ENCODE data around the gene ZSCAN12.

The ZSCAN12 gene

DNA sequence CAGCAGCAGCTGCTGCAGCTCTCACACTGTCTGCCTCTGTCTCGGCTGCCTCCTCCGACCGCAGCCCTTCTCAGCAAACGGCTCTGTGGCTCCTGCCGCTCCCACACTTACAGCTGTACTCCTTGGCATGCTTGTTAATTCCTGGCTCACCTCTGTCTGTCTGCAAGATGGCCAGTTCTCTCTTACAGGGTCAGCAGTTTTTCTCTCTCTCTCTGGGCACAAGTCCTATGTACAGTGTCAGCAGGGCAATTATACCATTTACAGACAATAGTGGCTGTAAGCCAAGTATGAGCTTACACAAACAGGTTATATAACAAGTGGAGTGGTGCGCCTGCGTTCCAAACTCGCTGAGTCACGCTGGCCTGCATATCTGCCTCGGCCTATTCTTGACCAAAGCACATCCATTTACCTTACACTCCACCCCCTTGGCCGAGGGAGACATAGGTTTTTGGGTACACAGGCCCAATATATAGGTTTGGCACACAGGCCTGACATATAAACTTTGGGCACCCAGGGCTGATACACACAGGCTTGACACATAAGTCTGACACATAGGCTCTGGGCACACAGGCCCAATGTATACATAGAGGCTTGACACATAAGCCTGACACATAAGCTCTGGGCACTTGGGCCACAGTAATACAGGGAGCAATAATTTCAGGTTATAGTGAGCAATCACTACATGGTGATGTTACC lies 45.4 kb downstream of the ZSCAN12 start:
- no peak for DNase-seq (ENCODE audit: low read depth, low spot score)

DNA sequence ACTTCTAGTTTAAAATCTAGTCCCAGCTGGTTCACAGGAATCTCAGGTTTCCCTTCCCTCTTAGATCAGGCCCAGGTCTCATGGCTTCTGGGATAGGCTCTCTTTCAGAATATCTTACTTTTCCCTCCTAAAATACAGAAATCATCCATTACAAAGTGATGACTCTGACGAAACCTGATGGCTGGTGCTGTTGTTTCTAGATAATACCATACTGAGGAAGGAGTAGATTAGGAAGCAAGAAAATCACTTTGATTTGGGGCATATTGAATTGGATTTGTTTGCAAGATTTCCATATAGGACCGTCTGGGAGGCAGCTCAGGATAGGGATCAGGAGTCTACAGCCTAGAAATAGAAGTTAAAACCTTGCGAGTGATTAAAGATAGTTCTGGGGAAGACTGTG lies 46.2 kb downstream of the ZSCAN12 start:
- DNase-seq (ENCODE audit: low read depth, low spot score): no peak

DNA sequence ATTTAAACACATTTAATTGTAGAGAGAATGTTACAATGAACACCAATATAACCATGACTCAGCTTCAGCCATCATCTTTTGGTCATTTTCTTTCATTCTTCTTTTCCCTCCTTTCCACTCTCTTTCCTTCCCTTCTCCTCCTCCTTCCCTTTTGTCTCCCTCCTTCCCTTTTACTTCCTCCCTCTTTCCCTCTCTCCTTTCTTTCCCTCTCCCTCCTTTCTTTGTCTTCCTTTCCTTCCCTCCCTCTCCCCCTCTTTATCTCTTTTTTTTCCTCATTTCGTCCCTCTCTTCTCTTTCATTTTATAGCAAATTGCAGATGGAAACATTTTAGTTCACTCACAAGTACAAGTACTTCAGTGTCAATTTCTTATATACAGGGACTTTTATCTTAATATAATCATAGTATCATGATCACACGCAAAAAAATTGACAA lies 48.0 kb downstream of the ZSCAN12 start:
- DNase-seq (ENCODE audit: low read depth, low spot score): no peak

DNA sequence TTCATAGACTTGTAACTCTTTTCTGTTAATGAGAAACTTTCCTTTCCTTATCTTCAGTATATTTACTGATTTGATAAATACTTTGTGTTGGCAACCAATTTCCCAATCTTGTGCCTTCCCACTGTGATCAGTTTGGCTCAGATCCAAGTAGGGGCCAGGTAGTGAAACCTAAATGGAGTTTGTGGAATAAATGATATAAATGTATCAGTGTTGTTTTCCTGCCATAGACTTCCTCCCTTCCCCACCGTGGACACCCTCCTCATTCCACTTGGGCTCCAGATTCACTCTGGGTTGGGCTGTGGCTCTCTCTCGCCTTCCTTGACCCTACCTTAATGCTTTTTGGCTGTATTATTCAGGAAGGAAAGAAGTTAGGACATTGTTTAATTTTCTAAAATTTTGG lies 48.5 kb downstream of the ZSCAN12 start:
- no peak for DNase-seq (ENCODE audit: low read depth, low spot score)

DNA sequence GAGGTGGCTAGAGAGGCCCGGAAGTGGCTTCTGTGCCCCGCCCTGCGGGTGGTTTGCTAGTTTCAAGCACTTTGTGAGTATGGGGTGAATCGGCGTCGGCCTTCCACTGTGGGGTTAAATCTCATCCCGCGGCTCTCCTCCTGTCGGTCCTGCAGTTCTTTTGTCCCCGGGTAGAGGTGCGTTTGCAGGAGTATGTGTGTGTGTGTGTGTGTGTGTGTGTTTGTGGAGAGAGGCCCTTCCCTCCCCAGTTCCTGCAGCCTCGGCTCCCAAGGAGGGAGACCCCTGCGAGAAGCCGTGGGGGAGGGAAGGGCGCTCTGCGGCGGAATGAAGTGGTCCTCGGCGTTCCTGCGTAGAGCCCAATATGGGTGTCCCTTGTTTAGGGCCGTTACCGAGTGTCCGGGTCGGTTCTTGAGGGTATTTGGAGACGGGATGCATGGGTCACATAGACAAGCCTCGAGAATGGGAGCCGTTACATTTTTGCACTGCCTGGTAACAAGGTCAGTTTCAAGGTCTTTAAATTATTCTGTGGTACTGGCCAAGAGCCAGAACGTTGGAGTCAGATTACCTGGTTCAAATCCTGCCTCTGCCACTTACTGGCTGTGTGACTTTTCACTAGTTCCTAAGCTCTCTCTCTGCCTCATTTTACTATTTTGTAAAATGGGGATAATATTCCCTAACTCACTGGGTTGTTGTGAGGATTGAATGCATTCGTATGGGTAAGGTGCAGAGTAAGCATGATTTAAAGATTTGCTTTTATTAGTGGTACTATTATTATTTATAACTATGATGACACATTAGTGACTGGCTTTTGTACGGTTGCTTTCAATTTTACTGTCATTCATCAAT lies 49.4 kb downstream of the ZSCAN12 start, which contains the start of gene ZKSCAN3:
Gene ZKSCAN3, plus strand, starts transcription at position 56 of the 846 bp plus-strand sequence. CDS start 9,640 bp downstream, outside the sequence.
- no peak for DNase-seq (ENCODE audit: low read depth, low spot score)

DNA sequence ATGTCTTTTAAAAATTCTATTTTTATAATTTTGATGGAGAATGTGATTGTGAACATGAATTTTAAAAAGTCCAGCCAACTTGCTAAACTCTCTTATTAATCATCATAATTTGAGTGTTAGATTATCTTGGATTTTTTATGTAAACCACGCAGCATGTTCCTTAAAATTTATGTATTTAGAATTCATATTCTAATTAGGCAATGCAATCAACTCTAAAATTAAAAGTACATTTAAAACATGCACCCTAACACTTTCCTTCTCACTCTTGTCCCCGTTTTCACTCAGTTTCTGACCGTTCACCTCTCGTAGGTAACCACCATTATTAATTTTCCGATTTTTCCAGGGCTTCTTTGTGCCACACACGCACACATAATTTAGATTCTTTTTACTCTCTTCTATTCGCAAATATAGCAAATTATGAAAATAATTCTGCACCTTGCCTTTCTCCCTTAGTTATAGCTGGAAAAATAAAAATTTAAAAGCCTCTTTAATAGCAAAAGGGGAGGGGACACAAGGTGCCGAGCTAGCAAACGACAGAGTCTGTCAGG lies 50.1 kb downstream of the ZSCAN12 start:
- no peak for DNase-seq (ENCODE audit: low read depth, low spot score)

DNA sequence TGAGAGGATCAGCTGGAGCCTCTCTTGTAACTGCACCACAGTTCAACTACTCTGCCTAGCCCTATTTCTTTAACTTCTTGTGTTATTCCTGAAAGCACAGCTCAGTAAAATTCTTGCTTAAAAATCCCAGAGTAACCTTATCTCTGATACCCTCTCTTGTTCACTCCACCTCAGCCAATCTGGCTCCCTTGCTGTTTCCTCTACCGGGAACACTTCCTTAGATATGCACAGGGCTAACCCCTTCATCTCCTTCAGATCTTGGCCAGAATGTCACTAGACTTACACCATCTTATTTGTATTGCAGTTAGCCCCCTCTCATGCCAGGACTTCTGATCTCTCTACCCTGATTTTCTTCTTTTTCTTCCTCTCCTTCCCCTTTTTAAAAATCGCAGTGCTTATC lies 52.4 kb downstream of the ZSCAN12 start:
- no peak for DNase-seq (ENCODE audit: low read depth, low spot score)

DNA sequence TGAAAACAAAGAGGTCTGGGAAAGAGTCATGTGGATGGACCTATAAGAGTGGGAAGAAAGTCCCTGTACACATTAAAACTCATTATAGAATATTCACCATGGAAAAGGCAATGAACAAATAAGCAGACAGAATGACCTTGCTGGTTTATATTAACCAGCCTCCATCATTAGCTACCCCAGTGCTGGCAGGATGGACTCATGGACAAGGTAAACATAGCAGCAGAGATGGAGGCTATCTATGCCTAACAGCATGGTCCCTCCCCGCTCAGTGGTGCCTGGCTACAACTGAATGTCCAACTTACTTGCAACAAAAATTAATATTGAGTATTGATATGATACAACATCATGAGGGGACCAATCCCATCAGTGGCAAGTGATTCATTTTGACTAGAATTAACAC lies 54.3 kb downstream of the ZSCAN12 start:
- no peak for DNase-seq (ENCODE audit: low read depth, low spot score)

DNA sequence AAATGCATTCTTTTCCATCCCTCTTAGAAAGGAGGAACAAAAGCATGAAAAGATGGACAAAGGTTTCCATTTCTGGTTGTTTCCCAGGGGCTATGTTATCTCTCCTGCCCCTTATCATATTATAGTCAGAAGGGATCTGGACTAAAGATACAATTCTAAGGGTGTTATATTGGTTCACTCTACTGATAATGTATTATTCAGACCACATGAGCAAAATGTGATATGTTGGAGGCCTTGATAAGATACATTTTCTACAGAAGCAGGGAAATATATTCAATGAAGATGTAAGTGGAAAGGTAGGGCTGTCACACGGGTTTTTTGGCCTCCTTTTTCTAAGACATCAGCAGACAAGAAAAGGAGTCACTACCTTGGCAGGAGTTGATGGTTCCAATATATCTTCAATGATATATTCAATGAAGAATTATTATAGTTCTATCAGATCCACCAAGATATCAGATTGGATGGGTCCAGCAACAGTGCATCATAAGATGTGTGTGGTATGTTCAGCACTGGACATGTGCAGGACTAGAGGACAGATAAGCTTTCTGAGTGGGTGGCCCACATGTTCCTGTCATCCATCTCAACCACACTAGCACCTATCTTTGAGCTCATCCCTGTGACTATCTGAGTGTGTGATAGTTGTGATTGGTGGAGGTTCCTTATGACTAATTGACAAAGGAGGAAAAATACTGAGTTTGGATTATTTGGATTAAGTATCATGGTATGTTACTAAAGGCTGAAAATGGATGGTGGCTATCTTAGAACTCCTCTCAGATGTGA lies 55.5 kb downstream of the ZSCAN12 start:
- no peak for DNase-seq (ENCODE audit: low read depth, low spot score)

DNA sequence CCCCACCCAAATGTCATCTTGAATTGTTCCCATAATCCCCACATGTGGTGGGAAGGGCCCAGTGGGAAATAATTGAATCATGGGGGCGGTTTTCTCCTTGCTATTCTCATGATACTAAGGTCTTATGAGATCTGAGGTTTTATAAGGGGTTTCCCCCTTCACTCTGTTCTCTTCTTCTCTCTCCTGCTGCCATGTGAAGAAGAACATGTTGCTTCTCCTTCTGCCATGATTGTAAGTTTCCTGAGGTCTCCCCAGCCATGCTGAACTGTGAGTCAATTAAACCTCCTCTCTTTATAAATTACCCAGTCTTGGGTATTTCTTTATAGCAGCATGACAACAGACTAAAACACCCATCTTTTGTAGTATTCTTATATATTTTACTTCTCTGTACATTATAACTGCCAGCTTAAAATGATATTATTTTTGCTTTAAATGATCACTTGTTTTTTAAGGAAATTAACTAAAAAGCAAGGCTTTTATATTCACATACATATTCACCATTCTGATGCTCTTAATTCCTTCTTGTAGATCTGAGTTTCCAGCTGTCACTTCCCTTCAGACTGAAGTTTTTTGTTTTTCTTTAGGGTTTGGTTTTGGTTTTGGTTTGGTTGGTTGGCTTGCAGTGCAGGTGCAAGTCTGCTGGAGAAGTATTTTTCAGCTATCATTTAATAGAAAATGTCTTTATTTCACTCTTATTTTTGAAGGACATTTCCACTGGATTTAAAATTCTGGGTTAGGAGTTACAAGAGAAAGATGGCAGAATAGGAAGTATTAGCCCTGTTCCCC lies 59.0 kb downstream of the ZSCAN12 start:
- DNase-seq (ENCODE audit: low read depth, low spot score): no peak

DNA sequence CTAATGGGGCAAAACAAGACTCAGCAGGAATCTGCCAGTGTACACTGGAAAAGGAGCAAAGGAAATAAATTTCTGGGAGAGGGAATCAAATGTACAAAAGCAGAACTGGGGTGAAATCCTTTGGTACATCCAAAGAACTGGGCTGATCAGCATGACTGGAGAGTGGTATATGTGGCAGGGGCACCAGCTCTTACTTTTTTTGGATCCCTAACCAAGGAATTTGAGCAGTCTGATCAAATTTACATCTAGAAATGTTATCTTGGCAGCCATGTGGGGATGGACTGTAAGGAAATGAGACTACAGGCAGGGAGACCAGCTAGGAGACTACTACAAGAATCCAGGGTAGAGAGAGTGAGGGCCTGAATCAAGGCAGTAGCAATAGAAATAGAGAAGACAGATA lies 62.4 kb downstream of the ZSCAN12 start:
- DNase-seq (ENCODE audit: low read depth, low spot score): no peak

DNA sequence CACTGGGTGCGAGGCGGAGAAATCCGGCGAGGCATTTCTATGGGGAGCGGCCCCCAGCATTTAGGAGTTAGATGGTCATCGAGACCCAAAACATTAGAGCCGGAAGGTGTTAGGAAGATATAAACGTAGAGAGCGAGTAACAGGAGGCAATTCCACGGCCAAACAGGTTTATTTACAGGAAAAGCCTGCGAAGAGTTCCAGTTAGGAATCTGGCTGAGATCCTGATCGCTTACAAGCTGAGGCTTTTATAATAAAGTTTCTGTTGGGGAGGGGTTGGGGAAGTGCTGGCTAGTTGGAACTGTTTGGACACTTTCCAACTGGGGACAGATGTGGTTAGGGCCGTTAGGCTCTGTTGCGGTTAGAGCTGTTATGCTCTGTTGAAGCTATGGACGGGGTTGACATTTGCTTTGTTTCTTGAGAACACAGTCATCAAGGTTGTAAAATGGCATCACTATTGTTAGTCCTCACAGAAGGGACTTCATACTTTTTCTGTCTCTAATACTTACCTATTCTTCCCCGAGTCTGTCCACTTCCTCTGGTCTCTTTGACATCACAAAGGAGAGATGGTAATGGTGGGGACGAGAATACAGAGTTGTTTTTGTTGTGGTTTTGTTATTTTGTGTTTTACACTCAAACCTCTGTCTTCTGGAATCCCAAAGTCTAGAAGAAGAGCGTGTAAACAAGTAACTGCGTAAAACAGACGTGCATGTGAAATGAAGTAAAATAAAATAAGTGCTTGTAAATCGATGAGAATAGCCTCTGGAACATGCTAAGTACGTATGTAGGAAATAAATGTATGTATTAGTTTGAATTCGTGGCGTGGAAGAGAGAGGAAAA lies 63.0 kb downstream of the ZSCAN12 start:
- DNase-seq (ENCODE audit: low read depth, low spot score): no peak

DNA sequence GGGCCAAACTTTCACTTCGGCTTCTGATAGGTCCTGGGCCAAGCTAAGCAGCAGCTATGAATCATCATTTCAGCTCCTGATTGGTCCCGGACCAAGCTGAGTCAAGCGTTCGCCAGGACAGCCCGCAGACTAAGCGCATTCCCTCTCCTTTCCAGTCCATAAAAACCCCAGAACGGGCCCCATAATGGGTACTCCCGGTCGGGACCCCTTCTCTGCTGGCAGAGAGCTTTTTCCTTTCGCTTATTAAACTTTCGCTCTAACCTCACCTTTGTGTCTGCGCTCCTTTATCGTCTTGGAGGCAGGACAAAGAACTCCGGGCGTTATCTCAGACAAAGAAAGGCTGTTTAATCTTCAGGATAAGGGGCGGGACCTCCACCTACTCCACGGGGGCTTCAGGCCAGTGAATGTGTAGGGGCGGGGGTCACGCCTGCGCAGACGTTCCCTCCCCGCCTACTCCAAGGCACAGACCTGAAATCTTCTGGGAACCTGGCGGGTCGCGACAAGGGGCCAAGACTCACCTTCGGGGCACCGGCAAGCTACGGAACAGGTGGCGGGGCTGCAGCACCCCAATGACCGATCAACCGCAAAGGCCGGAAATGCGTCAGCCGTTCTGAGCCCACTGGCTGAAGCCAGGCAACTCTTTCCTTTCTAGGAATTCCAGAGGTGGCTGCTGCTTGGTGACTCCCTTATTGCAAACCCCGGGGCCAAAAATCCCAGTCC lies 63.8 kb downstream of the ZSCAN12 start, which contains the start of gene ZSCAN31:
Gene ZSCAN31, minus strand, starts transcription at position 585 of the 720 bp plus-strand sequence. CDS start 6,465 bp downstream, outside the sequence.
- peak; percentile 89 for DNase-seq (ENCODE audit: low read depth, low spot score)

DNA sequence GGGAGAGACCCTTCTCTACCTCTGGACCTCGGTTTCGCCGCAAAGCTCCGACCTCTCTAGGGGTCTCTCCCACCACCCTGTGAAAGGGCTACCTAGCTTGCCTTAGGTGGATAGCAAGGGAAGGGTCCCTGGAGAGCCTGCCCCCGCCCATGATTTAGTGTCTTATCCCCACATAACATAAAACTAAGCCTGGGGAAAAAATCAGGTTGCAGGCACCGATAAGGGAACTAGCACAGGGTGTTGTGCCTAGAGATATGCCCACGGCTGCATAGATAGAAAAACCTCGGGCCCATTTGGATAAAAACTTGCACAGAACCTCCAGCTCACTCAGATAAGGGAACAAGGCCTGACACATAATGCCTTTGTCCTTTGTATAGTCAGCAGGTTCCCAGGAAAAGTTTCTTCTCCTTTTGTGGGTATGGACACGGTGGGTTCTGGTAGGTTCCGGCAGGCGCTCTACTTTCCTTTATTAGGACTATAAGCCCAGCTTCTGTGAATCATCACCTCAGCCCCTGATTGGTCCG lies 64.4 kb downstream of the ZSCAN12 start:
- DNase-seq (ENCODE audit: low read depth, low spot score): no peak

DNA sequence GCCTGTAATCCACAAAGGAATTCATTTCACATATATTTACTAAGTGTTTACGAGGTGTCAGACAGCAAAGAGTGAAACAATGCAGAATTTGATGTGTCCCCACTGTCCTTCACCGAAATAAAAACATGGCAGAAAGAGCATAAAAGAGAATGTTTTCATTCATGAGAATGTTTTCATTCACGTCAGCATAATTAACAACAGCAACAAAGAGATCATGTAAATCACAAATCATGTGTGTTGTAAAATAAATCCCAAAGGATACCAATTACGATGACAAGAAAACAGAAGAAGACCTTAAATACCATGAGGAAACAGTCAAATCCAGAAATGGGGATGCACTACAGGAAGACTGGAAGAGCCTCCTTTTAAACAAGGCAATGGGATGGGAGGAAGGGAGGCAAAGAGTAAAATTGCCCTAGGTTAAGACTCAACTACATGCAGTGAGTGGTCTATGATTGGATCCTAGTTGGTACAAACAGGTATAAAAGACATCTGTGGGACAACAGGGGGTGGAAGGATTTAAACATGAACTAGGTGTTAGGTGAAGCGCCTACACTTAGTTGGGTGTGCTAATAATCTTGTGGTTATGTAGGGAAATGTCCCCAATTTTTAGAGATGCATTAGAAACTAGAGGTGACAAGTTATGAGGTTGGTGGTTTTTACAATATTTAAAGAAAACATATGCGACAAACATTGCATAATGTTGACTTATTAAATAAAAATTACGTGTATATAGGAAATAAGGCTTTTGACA lies 65.1 kb downstream of the ZSCAN12 start:
- no peak for DNase-seq (ENCODE audit: low read depth, low spot score)

DNA sequence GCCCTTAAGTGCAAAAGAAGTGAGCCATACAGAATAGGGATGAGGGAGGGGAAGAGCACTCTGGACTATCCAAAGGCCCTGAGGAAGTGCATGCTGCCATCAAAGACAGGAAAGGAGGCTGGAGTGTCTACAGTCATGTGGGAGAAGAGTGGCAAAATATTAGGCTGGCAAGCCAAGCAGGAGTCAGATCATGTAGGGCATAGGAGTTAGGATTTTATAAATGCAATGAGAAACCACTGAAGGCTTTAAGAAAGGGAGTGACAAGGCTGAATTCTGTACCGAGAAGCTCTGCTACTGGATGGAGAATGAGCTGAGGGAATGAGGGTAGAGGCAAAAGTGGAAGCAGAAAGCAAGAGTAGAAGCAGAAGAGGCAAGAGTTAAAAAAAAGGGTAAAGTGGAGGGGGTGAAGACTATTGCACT lies 65.9 kb downstream of the ZSCAN12 start:
- DNase-seq (ENCODE audit: low read depth, low spot score): no peak

DNA sequence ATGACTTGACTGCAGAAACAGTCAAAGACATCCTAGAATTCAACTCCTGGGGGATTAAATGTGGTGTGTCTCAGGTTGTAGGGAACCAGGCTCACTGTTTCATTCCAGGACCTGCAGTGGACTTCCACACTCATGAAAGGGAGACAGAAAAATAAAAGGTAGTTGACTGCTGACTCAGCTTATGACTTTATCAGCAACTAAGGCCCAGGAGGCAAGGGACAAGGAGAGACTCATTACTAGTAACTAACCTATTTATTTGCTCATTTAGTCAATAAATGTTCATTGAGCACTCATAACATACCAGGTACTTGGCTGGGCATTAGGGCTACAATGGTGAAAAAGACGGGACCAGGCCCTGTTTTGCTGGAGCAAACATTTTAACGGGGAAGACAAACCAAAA lies 66.5 kb downstream of the ZSCAN12 start:
- DNase-seq (ENCODE audit: low read depth, low spot score): no peak

DNA sequence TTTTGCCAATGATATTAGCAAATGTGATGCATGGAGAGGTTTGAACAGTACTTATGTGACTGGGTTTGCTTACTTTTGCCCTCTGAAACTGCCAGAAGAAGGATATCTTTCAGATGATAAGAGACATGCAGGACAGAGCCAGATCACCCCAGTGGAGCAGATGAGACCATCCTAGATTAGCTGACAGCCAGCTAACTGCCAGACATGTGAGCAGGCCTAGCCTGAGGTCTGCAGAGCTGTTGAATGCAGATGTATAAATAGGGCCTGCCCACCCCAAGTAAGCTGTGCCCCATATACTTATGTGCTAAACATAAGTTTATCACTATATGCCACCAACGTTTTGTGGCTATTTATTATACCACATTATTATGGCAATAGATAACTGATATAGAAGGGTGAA lies 69.5 kb downstream of the ZSCAN12 start:
- no peak for DNase-seq (ENCODE audit: low read depth, low spot score)

Measured in brain pericyte (primary cell).